HepG2 (cell line): Measurements from ENCODE around the gene GP1BA. TPM values are rescaled to one million over a fixed set of nuclear protein-coding genes. Genes with fewer than 3 reads are reported as not detected.
A peak's percentile ranks its signal among the peaks of the same experiment; 100 is the strongest.

Experiments used
- AGO2 ChIP-seq: fragments of 200-400 bp; formaldehyde crosslinking; optimal IDR thresholded peaks from 2 replicates; pipeline ENCODE3; 2017; ENCODE audit warnings: mild to moderate bottlenecking, low read depth, low read length, moderate library complexity
- AHR ChIP-seq: IDR thresholded peaks from 2 replicates; pipeline ENCODE4 v1.6.1; 2018; ENCODE audit warnings: missing genetic modification reagents, missing compliant biosample characterization
- ARHGAP35 ChIP-seq: sonication (generic); formaldehyde crosslinking; IDR thresholded peaks from 2 replicates; pipeline ENCODE4 v1.9.0; 2022; ENCODE audit warnings: mild to moderate bottlenecking, inconsistent platforms, moderate library complexity, missing genetic modification reagents, borderline replicate concordance
- BATF2 ChIP-seq: sonication (generic); formaldehyde crosslinking; IDR thresholded peaks from 2 replicates; pipeline ENCODE4 v1.8.0; 2022; ENCODE audit warnings: mild to moderate bottlenecking, missing genetic modification reagents, moderate library complexity
- BRCA1 ChIP-seq: sonication (generic); formaldehyde crosslinking; IDR thresholded peaks from 2 replicates; pipeline ENCODE4 v1.4.0; 2020; ENCODE audit warnings: missing genetic modification reagents
- CBX2 ChIP-seq, 2 experiments: fragments of 200-600 bp in 1 of 2; sonication (generic); formaldehyde crosslinking in 1 of 2; IDR thresholded peaks; 2 replicates each; pipeline versions ENCODE4 v1.7.0 to v1.8.1; 2018 to 2022; ENCODE audit warnings: low read depth in 2 of 2, low read length in 1 of 2, mild to moderate bottlenecking in 1 of 2, missing genetic modification reagents in 1 of 2
- HDAC6 ChIP-seq: fragments of 200-600 bp; sonication (generic); IDR thresholded peaks from 2 replicates; pipeline ENCODE4 v1.7.0; 2017; ENCODE audit warnings: mild to moderate bottlenecking, antibody characterized with exemption, low read length, low read depth
- KLF12 ChIP-seq: sonication (generic); formaldehyde crosslinking; IDR thresholded peaks from 2 replicates; pipeline ENCODE4 v1.4.0; 2020; ENCODE audit warnings: missing genetic modification reagents, borderline replicate concordance
- MED13 ChIP-seq: sonication (generic); formaldehyde crosslinking; IDR thresholded peaks from 2 replicates; pipeline ENCODE4 v1.5.0; 2020; ENCODE audit warnings: missing genetic modification reagents
- MZF1 ChIP-seq: sonication (generic); formaldehyde crosslinking; IDR thresholded peaks from 2 replicates; pipeline ENCODE4 v1.8.1; 2023; ENCODE audit warnings: mild to moderate bottlenecking, missing genetic modification reagents, borderline replicate concordance
- NFATC3 ChIP-seq: sonication (generic); formaldehyde crosslinking; IDR thresholded peaks from 2 replicates; pipeline ENCODE4 v1.5.1; 2020; ENCODE audit warnings: mild to moderate bottlenecking, missing genetic modification reagents
- PBX3 ChIP-seq: sonication (generic); formaldehyde crosslinking; IDR thresholded peaks from 2 replicates; pipeline ENCODE4 v1.8.1; 2023; ENCODE audit warnings: missing genetic modification reagents, inconsistent platforms, borderline replicate concordance
- RXRB ChIP-seq: IDR thresholded peaks from 2 replicates; pipeline ENCODE4 v1.6.1; 2016; ENCODE audit warnings: borderline replicate concordance, missing genetic modification reagents, missing compliant biosample characterization
- SALL2 ChIP-seq: sonication (generic); formaldehyde crosslinking; IDR thresholded peaks from 2 replicates; pipeline ENCODE4 v1.8.1; 2023; ENCODE audit warnings: mild to moderate bottlenecking, missing genetic modification reagents, inconsistent platforms
- SRSF1 ChIP-seq: fragments of 200-400 bp; formaldehyde crosslinking; optimal IDR thresholded peaks from 2 replicates; pipeline ENCODE3; 2017; ENCODE audit warnings: mild to moderate bottlenecking, low read depth, low read length, moderate library complexity
- TOE1 ChIP-seq: sonication (generic); formaldehyde crosslinking; IDR thresholded peaks from 2 replicates; pipeline ENCODE4 v1.4.0; 2020; ENCODE audit warnings: mild to moderate bottlenecking, missing genetic modification reagents
- XBP1 ChIP-seq: sonication (generic); formaldehyde crosslinking; IDR thresholded peaks from 2 replicates; pipeline ENCODE4 v1.5.0; 2020; ENCODE audit warnings: missing genetic modification reagents
- ZBTB37 ChIP-seq: sonication (generic); formaldehyde crosslinking; IDR thresholded peaks from 2 replicates; pipeline ENCODE4 v1.4.0; 2020; ENCODE audit warnings: mild to moderate bottlenecking, missing genetic modification reagents
- ZKSCAN1 ChIP-seq: fragments of 150-350 bp; IDR thresholded peaks from 2 replicates; pipeline ENCODE4 v1.6.1; 2014; ENCODE audit warnings: low read length
- ZNF646 ChIP-seq: sonication (generic); formaldehyde crosslinking; IDR thresholded peaks from 2 replicates; pipeline ENCODE4 v1.9.0; 2021; ENCODE audit warnings: mild to moderate bottlenecking, missing genetic modification reagents
- ZNF709 ChIP-seq: sonication (generic); formaldehyde crosslinking; IDR thresholded peaks from 2 replicates; pipeline ENCODE4 v1.5.0; 2020; ENCODE audit warnings: mild to moderate bottlenecking, missing genetic modification reagents
- ZNF777 ChIP-seq: sonication (generic); formaldehyde crosslinking; IDR thresholded peaks from 2 replicates; pipeline ENCODE4 v1.4.0; 2020; ENCODE audit warnings: missing genetic modification reagents
- ZNF792 ChIP-seq: IDR thresholded peaks from 2 replicates; pipeline ENCODE4 v1.6.1; 2016
- polyA plus RNA-seq, 8 experiments: library from polyadenylated mRNA; depleted of rRNA in 3 of 8; stranded (reverse) in 7 of 8; unstranded in 1 of 8; fragments of >200 nt; fragmentation: Illumina TruSeq in 4 of 8; extraction: Trizol in 4 of 8; gene quantifications; 2 replicates each; pipeline versions ENCODE4 v1.2.1 to v1.2.3, GENCODE V29; 2011 to 2016; ENCODE audit warnings: low read depth in 4 of 8, missing spikeins in 1 of 8, mixed read lengths in 1 of 8; ENCODE audit not compliant: insufficient read depth in 1 of 8
- total RNA-seq, 5 experiments: library from RNA; depleted of rRNA; stranded (reverse); fragments of >200 nt; fragmentation: Illumina TruSeq; extraction: Trizol; gene quantifications; 2 replicates each; pipeline ENCODE4 v1.2.3, GENCODE V29; 2016; ENCODE audit warnings: low read depth in 1 of 5

GP1BA gene
- total and polyA plus RNA-seq, 2 of the 13 experiments (the other 11 are each of a cell fraction or from before 2014, with no cell fraction given): not detected

GRCh38 chr17:4950746-4951204 is 18.7 kb downstream of the GP1BA start, which contains the start of gene ENO3 (continued):
- no peak for TF ChIP-seq ZNF646 (CRISPR knock-in tag)
- no peak for TF ChIP-seq ZBTB37 (CRISPR knock-in tag)
- peak; percentile 94 for TF ChIP-seq ZNF792 (CRISPR knock-in tag)
- no peak for TF ChIP-seq AHR (CRISPR knock-in tag)
- peak; percentile 58 for TF ChIP-seq RXRB (CRISPR knock-in tag)
- no peak for TF ChIP-seq BATF2 (CRISPR knock-in tag)
- no peak for TF ChIP-seq ZNF777 (CRISPR knock-in tag)
- TF ChIP-seq BRCA1 (CRISPR knock-in tag): no peak
- TF ChIP-seq ZKSCAN1: no peak
- TF ChIP-seq PBX3 (CRISPR knock-in tag): no peak
- TF ChIP-seq AGO2: no peak
- TF ChIP-seq MZF1 (CRISPR knock-in tag): no peak
- no peak for TF ChIP-seq XBP1
- TF ChIP-seq HDAC6: no peak
- TF ChIP-seq TOE1: no peak
- peak; percentile 48 for TF ChIP-seq SRSF1
- no peak for TF ChIP-seq NFATC3 (CRISPR knock-in tag)
- no peak for TF ChIP-seq CBX2 (IDR thresholded peaks at IDR 0.05; ENCODE audit: low read depth, low read length)
- TF ChIP-seq CBX2 (CRISPR knock-in tag; IDR thresholded peaks at IDR 0.05; ENCODE audit: low read depth): no peak
- peak; percentile 19; the same call in 1 of the 2 replicates for TF ChIP-seq SALL2 (CRISPR knock-in tag)
- no peak for TF ChIP-seq ARHGAP35 (CRISPR knock-in tag)
- TF ChIP-seq KLF12 (CRISPR knock-in tag): no peak
- TF ChIP-seq MED13 (CRISPR knock-in tag): no peak
- no peak for TF ChIP-seq ZNF709 (CRISPR knock-in tag)
